AG10803 (cell line): ENCODE measurements around the gene KRAS.

ENCODE experiments used
- DNase-seq: peaks from one replicate; pipeline ENCODE4 v3.0.0; 2010; ENCODE audit warnings: low read depth
- H3K4me3 ChIP-seq: 2 replicates; pipeline ENCODE4 v1.5.1; 2011; ENCODE audit warnings: mild to moderate bottlenecking, low read length, control low read depth
- CTCF ChIP-seq: conservative IDR thresholded peaks from 2 replicates; pipeline ENCODE4 v1.5.1; 2011; ENCODE audit warnings: mild to moderate bottlenecking, low read length, control low read depth, inconsistent platforms

The KRAS gene

GRCh38 chr12:25186788-25187402 lies 63.8 kb downstream of the KRAS start:
- no peak overlapping the region for H3K4me3 ChIP-seq
- TF ChIP-seq CTCF, result no peak
- no peak for DNase-seq

GRCh38 chr12:25186038-25186787 lies 64.5 kb downstream of the KRAS start:
- no peak for DNase-seq
- TF ChIP-seq CTCF, result no peak
- no peak overlapping the region for H3K4me3 ChIP-seq

GRCh38 chr12:25184132-25184531 lies 66.6 kb downstream of the KRAS start:
- TF ChIP-seq CTCF, result no peak
- no peak for DNase-seq
- H3K4me3 ChIP-seq, result no peak overlapping the region

- no peak overlapping the region for H3K4me3 ChIP-seq
- no peak for DNase-seq
- no peak for TF ChIP-seq CTCF
Measured at GRCh38 chr12:25182765-25183164, 68.0 kb downstream of the KRAS start.

- TF ChIP-seq CTCF, result no peak
- no peak overlapping the region for H3K4me3 ChIP-seq
- DNase-seq, result no peak
Measured at GRCh38 chr12:25162866-25163265, 87.9 kb downstream of the KRAS start.

GRCh38 chr12:25156061-25156460 lies 94.7 kb downstream of the KRAS start:
- H3K4me3 ChIP-seq, result no peak overlapping the region
- no peak for TF ChIP-seq CTCF
- DNase-seq, result no peak

- no peak overlapping the region for H3K4me3 ChIP-seq
- peak; percentile 30 for DNase-seq
- TF ChIP-seq CTCF, result peak; percentile 73
Measured at GRCh38 chr12:25155022-25155576, 95.6 kb downstream of the KRAS start.
